Prostate gland (tissue), 2 donors: ENCODE data around the gene SRD5A1. TPM values are rescaled to one million over a fixed set of nuclear protein-coding genes. Genes with fewer than 3 reads are reported as not detected.
A peak's percentile ranks its signal among the peaks of the same experiment; 100 is the strongest.

Experiments
- DNase-seq: peaks from one replicate; pipeline ENCODE4 v3.0.0-alpha.2; 2019; ENCODE audit warnings: low spot score
- H3K27ac ChIP-seq, 2 donors: fragments of 200-600 bp; sonication (generic); 2 replicates each; pipeline ENCODE4 v1.5.1; 2017 to 2019
- H3K27me3 ChIP-seq: fragments of 200-600 bp; sonication (generic); replicated peaks from 2 replicates; pipeline ENCODE4 v1.5.1; 2019; ENCODE audit not compliant: insufficient read depth
- H3K36me3 ChIP-seq, 2 donors: fragments of 200-600 bp; sonication (generic); 1 replicate in 1 of 2; 2 replicates in 1 of 2; pipeline versions ENCODE4 v1.5.1 to v1.8.1; 2017 to 2019
- H3K4me1 ChIP-seq: fragments of 200-600 bp; sonication (generic); replicated peaks from 2 replicates; pipeline ENCODE4 v1.5.1; 2019
- H3K4me3 ChIP-seq, 2 donors: fragments of 200-600 bp; sonication (generic); 2 replicates each; pipeline ENCODE4 v1.5.1; 2017 to 2019
- H3K9me3 ChIP-seq: fragments of 200-600 bp; sonication (generic); 2 replicates; pipeline ENCODE4 v1.5.1; 2017
- POLR2A ChIP-seq: fragments of 450-650 bp; IDR thresholded peaks from one replicate; pipeline ENCODE4 v1.6.1; 2016; ENCODE audit warnings: antibody characterized with exemption, mild to moderate bottlenecking
- POLR2AphosphoS5 ChIP-seq: sonication (generic); formaldehyde crosslinking; IDR thresholded peaks from one replicate; pipeline ENCODE4 v1.6.1; 2017; ENCODE audit warnings: antibody characterized with exemption
- WGBS: methylation state at CpG from one replicate; pipeline ENCODE4 v1.1.5; 2018; 5-methylcytosine and 5-hydroxymethylcytosine counted together
- intact Hi-C: fragments of 100-400 bp; cut with DNase I; formaldehyde crosslinking; loops from one replicate; pipeline ENCODE4 v1.14.2; 2022
- total RNA-seq, 2 donors: library from RNA; depleted of rRNA; stranded (reverse); fragments of >200 nt; gene quantifications; one replicate each; pipeline ENCODE4 v1.1.0, GENCODE V29; 2016
- TF ChIP-seq, protein P1 (sequence below), 4 experiments: fragments of 200-600 bp in 2 of 4; fragments of 450-650 bp in 2 of 4; sonication (generic) in 2 of 4; IDR thresholded peaks; 1 replicate in 3 of 4; 2 replicates in 1 of 4; pipeline ENCODE4 v1.5.1; 2016 to 2019; ENCODE audit warnings: antibody characterized with exemption in 4 of 4, mild to moderate bottlenecking in 2 of 4, moderate library complexity in 2 of 4

Gene SRD5A1
- total RNA-seq, 2 donors from 2014 or later, result 9.4 to 29.3 TPM

- no peak overlapping the region for H3K27ac ChIP-seq
- DNase-seq, result no peak
- no peaks in the 10 kb centered on the region for H3K4me1 ChIP-seq
- 40% methylated on average over 1 of the region's 1 CpG for WGBS
- TF ChIP-seq, protein P1, sequence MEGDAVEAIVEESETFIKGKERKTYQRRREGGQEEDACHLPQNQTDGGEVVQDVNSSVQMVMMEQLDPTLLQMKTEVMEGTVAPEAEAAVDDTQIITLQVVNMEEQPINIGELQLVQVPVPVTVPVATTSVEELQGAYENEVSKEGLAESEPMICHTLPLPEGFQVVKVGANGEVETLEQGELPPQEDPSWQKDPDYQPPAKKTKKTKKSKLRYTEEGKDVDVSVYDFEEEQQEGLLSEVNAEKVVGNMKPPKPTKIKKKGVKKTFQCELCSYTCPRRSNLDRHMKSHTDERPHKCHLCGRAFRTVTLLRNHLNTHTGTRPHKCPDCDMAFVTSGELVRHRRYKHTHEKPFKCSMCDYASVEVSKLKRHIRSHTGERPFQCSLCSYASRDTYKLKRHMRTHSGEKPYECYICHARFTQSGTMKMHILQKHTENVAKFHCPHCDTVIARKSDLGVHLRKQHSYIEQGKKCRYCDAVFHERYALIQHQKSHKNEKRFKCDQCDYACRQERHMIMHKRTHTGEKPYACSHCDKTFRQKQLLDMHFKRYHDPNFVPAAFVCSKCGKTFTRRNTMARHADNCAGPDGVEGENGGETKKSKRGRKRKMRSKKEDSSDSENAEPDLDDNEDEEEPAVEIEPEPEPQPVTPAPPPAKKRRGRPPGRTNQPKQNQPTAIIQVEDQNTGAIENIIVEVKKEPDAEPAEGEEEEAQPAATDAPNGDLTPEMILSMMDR (IDR thresholded peaks at IDR 0.05), result no peak
- TF ChIP-seq POLR2A (no peak), POLR2AphosphoS5 (no peak)
- no peaks in the 10 kb centered on the region for H3K36me3 ChIP-seq
- no peaks in the 10 kb centered on the region for H3K9me3 ChIP-seq
- intact Hi-C loops, result no loop called here
- no peaks in the 10 kb centered on the region for H3K27me3 ChIP-seq
- H3K4me3 ChIP-seq, result no peak overlapping the region
These were observed 59.7 kb downstream of the SRD5A1 start for GRCh38 chr5:6692906-6693305.

- Histone ChIP-seq H3K9me3 (no peaks in the 10 kb centered on the region), H3K36me3 (no peaks in the 10 kb centered on the region), H3K27me3 (no peaks in the 10 kb centered on the region), H3K4me1 (peaks cover under 1% of the 10 kb centered on the region), H3K4me3 (no peak overlapping the region), H3K27ac (no peak overlapping the region)
- no peak for TF ChIP-seq POLR2A
- TF ChIP-seq POLR2AphosphoS5, result no peak
- TF ChIP-seq, protein P1 (IDR thresholded peaks at IDR 0.05), result no peak
- intact Hi-C loops, result no loop called here
- WGBS, result 100% methylated on average over 1 of the region's 1 CpG
- DNase-seq, result no peak
These were observed 65.5 kb downstream of the SRD5A1 start for GRCh38 chr5:6698696-6699095.

DNA sequence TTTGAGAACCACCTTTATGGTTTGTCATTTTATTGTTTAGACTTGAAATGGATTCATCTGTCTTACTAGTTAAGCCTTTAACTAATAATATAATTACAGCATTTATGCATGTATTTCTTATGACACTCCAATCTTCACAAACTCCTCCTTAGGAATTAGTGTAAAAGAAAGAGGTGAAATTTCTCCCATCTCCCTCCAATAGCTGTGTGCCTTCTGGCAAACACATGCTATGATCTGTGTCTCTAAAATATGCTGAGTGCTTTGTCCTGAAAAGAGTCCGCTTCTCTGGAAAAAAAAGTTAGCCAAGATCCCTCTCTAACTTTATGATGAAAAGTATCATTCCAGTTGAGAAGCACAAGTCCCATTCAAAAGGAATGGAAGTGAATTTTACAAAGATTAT lies 66.1 kb downstream of the SRD5A1 start:
- intact Hi-C loops, result no loop called here
- no peak for TF ChIP-seq POLR2AphosphoS5
- TF ChIP-seq, protein P1 (IDR thresholded peaks at IDR 0.05), result no peak
- no peak for TF ChIP-seq POLR2A
- Histone ChIP-seq H3K9me3 (no peaks in the 10 kb centered on the region), H3K4me3 (no peak overlapping the region), H3K27ac (no peak overlapping the region), H3K27me3 (no peaks in the 10 kb centered on the region), H3K4me1 (peaks cover 6% of the 10 kb centered on the region), H3K36me3 (no peaks in the 10 kb centered on the region)
- 78% methylated on average over 1 of the region's 1 CpG for WGBS
- no peak for DNase-seq

GRCh38 chr5:6700074-6700684 lies 66.9 kb downstream of the SRD5A1 start:
- H3K36me3 ChIP-seq, result no peaks in the 10 kb centered on the region
- H3K4me1 ChIP-seq, result peaks cover 12% of the 10 kb centered on the region
- TF ChIP-seq POLR2AphosphoS5, result peak; percentile 51
- no peak for TF ChIP-seq POLR2A
- no peaks in the 10 kb centered on the region for H3K27me3 ChIP-seq
- 37% methylated on average over 11 of the region's 11 CpGs for WGBS
- intact Hi-C loops, result no loop called here
- no peak overlapping the region for H3K4me3 ChIP-seq
- no peaks in the 10 kb centered on the region for H3K9me3 ChIP-seq
- peak; percentile 62 for DNase-seq
- peak overlapping the region in 1 of 2 donors; percentile 11 for H3K27ac ChIP-seq

- intact Hi-C loops, result no loop called here
These were observed 67.6 kb downstream of the SRD5A1 start for GRCh38 chr5:6700685-6701355.

More at GRCh38 chr5:6700685-6701355, 67.6 kb downstream of the SRD5A1 start:
- no peaks in the 10 kb centered on the region for H3K9me3 ChIP-seq
- H3K4me3 ChIP-seq, result no peak overlapping the region
- no peak for DNase-seq
- H3K27ac ChIP-seq, result no peak overlapping the region
- 85% methylated on average over 12 of the region's 12 CpGs for WGBS
- TF ChIP-seq POLR2AphosphoS5 (no peak), POLR2A (no peak)
- TF ChIP-seq, protein P1 (IDR thresholded peaks at IDR 0.05), result no peak
- no peaks in the 10 kb centered on the region for H3K36me3 ChIP-seq
- H3K4me1 ChIP-seq, result peaks cover 12% of the 10 kb centered on the region
- H3K27me3 ChIP-seq, result no peaks in the 10 kb centered on the region
